Putamen (tissue), 1 donor: ENCODE data around the gene POU6F2.

Experiments used
- DNase-seq: peaks from one replicate; pipeline ENCODE4 v3.0.0-alpha.2; 2016; ENCODE audit warnings: low spot score

Gene POU6F2

DNA sequence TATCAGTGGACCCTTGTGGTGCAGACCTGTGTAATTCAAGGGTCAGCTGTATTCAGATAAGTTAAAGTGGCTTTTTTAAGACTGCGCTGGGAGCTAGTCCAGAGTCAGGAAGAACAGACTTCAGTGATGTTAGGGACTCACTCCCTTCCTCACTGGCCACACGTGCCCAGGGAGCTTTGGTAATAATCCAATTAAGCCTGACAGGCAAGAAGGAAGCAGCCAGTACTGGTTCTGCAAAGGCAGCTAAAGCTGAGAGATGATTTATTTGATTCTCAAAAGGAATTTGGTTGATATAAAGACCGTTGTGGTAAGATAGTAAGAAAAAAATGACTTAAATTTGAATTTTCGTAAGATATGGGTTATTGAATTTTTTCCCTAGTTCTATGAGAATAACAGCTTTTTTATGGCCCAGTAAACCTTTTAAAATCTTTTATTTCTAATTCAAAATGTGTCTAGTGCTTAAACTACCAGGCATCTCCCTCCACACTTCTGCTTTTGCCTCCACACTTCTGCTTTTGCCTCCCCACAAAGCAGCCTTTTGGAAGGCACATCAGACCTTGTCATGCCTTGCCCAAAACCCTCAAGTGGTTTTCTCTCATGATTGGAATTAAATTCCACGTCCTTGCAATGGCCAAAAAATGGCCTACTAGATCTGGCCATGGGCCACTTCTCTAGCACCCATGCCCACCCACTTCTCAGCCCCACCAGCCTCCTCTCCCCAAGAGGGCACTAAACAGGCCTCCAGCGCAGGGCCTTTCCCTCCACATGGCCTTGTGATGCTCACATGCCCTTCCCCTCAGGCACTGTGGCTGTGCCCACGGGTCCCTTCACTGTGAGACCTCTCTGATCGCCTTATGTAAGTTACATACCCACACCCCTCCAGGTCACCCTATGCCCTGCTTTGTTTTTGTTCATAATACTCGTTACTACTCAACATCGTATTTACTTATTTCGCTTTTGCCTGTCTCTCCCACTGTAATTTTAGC, 92.5 kb downstream of the POU6F2 start:
- no peak for DNase-seq

DNA sequence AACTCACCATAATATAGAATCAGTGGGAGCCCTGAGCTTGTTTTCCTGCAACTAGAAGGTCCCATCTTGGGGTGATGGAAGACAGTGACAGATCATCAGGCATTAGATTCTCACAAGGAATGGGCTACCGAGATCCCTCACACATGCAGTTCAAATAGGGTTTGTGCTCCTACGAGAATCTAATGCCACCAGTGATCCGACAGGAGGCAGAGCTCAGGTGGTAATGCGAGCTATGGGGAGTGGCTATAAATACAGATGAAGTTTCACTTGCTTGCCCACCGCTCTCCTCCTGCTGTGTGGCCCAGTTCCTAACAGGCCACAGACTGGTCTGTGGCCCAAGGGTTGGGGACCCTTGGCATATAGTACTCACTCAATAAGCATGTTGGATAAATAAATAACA, 93.4 kb downstream of the POU6F2 start:
- DNase-seq = no peak

DNA sequence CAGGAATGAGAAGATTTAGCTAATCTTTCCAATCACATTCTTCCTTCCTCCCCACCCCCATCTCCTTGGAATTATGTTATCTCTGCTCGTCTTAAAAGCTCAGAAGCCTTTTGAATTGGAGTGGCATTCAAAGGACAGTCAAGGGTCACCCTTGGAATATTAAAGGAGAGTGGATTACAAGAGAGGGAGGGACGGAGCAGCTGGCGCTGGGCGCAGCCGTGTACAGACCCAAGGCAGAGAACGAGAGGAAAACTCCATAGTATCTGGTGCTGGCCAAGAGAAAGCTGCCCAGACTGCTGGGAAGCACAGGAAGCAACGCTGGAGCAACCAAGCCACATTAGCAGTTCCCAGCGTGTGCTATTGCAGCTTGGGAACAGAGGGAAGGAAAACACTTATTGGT, 95.7 kb downstream of the POU6F2 start:
- peak; percentile 16 for DNase-seq

DNA sequence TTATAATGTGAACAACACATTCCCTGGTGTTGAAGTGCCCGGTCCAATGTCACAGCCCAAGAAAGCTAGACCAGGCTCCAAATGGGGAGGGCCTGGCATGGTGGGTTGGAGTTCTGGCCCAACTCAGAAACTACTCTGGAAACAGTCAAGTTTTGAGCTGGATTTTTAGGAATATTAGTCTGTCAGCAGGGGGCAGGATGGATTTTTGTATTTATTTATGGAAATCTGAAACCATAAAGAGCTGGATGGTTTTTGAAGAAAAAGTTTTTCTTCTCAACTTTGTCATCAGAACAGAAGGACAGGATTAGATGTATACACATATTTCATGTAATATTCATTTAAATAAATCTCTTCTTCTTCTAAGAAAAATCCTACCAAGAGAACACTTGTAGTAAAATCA, 97.5 kb downstream of the POU6F2 start:
- DNase-seq = no peak

DNA sequence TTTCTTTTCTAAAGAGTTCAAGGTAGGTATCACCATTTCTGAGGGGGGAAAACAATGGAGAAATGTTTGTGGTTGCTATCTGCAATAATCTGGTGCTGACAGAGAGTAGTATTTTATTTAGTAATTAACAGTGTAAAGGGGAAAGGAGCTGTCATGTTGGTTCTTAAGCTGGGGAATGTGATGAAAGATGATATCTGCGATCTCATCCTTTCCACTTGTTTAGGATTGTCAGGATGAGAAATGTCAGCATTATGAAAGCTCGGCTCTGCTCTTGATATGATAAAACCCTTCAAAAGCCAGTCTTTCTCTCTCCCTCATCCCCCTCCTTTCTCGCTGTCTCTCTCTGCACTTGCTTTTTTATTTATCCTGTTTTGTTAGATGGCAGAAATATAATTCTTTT, 106.1 kb downstream of the POU6F2 start:
- DNase-seq = no peak

DNA sequence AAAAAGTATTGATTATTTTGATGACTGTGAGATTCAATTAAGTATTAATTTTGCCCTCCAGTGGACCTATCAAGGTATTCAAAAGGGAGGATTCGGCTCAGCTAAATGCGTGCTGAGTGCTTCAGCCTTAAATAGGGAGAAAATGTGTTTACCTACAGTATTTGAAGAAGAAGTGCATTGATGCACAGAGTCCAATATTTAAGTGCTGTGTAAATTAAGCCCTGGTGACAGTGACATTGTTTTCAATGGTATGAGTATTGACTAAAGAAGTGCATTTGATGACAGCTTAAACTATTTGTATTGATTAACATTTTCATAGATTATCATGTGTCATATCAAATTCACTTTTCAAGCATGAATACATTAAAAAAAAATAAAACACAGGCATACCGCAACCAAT, 106.6 kb downstream of the POU6F2 start:
- no peak for DNase-seq

DNA sequence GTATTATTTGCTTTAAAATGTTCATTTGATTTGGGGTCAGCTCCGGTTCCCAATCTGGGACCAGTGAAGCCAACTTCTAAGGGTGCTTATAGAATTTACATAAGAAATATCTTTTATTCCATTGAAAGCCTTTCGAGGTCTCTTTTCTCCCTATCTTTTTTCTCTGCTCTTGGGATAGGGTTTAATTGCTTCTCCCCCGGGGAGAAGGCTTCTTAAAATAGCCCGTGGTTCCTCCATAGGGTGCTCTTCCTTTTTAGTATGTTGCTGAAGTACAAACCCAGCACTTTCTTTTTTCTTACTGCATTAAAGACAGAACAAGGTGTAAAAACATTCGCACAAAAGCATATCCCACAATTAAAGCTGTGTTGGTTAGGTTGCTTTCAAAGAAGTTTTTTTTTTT, 107.5 kb downstream of the POU6F2 start:
- no peak for DNase-seq

DNA sequence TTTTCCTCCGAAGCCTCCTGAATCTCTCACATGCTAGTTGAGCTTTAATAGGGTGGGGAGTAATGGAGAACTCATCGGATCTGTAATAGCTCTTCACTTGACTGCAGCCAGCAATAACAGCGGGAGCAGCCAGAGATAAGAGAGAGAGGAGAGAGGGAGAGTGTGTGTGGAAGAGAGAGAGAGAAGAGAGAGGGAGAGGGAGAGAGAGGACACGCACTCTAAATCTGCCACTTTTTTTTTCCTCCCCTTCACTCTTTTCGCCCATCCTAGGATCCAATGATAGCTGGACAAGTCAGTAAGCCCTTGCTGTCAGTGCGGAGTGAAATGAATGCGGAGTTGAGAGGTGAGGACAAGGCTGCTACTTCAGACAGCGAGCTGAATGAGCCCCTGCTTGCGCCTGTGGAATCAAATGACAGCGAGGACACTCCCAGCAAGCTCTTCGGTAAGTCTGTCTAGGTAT, 107.9 kb downstream of the POU6F2 start:
- DNase-seq = peak; percentile 11

DNA sequence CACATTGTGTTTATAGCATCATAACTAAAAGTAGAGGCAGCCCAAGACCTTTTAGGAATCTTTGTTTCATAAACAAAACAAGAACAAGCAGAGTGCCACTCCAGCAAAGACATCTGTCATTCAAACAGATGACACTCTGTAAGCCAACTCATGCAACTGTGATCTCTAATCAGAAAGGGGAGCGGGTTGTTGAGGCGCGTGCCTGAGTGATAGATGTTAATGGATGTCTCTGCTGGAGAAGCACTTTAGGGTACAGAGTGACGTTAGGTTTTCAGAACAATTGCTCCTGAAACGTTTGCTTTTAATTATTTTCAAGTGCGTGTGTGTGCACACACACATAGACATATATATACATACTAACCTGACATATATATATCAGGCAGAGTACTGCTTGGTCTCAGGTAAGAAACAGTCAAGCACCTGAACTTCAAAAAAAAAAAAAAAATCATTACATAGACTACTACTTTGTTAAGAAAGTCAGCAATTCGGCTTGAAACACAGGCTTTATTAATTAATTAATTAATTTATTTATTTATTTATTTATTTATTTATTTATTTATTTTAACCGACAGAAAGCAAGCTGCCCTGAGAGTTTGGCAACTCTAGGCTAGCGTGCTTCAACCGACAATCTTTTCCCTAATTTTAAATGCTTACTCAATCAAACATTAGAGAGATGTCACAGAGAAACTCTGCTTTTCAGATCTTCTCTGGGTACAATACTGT, 109.1 kb downstream of the POU6F2 start:
- no peak for DNase-seq

DNA sequence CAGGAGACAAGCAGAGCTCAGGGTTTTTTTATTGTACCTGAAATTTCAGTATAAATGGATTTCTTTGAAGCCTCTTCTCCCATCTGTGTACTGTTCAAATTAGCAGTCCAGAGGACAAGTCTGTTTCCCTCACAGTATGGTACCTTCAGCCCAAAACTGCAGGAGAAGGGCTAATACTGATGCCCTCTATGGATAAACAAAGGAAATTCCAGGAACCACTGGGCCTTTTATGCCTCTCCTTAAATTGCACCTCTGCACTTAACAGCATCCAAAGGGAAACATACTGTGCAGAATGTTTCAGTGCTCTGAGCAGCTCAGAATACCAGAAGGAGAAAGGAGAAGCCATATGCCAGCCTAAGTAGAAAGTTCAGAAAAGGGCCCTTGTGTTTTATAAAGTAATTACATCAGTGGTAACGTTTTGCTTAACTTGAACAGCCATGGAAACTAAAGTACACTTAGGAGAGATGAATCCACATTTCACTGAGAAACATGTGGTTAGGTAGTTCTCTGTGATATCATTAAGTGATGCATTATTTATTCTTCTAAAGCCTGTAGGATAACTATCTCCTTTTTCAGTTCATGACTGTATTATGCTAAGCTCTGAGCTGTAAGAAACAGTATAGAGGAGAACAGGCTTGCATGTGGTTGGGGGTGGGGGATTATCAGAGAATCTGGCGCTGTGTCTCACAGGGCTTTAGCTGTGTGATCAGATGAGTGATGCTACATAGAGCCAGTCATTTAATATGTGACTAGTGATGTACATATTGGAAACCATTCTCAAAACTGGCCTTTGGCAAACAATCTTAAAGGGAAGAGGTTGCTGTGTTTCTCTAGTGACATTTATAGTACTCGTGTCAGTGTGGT, 111.3 kb downstream of the POU6F2 start:
- no peak for DNase-seq

DNA sequence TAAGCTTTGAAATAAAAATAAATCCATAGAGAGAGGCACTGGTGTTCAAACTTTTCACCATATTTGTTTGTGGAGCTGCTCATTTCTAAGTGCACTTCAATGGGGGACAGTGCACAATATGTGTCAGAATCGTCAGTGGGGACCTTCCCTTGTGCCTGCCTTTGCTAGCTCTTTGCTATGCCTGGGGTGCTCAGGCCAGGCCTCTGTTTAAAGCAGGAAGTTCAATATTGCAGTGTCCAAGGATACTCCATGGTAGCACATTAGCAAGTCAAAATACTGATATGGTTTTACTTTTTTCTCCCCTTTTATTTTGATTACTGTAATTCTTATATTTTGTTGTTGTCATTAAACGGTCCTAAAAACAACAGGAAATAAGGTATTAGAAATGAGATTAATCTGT, 113.4 kb downstream of the POU6F2 start:
- no peak for DNase-seq

DNA sequence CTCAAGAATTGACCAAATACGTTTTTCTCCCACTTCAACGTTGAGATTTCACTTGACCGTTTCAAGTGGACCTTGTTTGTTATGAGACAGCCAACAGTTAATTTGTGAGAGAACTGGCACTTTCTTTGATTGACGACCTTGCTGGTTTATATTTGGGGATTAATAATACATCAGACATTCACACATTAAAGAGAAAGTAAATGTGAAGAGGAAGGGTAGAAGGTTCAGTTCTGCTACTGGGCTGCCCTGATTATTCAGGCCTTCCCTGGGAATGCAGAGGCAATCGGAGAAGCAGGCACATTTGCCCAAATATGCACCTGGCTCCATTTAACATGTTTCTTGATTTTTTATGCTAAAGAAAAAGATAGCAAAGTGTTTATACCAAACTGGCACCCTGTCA, 114.1 kb downstream of the POU6F2 start:
- DNase-seq = no peak

DNA sequence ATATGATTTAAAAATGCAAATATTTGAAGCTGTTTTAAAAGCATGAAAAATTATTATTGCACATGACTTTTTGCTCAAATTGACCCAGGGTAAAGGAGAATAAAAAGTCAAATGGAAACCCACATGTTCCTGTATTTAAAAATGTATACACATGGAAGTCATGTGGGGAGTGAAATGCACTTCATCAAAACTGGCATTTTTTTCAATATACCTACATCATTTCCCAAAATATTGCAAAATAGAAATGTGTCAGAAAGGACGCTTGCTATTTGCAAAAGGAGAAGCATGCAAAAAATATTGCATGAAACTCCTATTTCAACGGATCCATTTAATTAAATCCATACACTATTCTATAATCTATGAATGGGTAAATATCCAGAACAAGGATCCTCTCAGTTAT, 117.0 kb downstream of the POU6F2 start:
- DNase-seq = no peak

DNA sequence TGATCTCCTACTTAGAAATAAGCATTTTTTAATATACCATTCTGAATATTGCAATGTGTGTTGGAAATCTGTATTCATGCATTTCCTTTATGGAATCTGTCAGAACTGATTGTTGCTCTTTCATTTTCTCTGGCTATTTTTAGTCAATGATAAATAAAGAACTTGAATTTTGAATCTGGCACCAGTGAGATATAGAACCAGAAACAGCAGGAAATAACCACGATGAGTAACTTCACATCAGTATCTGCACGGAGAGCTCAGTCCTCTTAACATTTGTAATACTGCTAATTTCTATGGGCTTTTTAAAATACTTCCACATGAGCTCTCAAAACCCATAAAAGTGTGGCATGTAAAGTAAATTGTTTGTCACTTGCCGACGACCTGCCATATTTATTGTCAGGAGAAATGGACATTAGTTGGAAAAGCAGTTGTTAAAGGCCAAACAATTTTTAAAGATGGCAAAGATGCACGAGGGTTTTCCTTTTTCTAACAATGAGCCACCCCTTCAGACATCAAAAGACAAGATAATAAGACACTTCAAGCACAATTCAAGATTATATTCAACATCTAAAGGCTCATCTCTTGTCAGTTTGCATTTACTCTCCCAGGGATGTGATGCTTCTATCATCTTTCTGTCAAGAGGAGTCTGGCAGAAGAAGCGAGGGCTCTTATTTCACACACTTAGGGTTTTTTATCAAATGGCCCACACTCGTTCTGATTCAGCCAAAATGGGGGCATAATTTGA, 118.3 kb downstream of the POU6F2 start:
- DNase-seq = no peak

DNA sequence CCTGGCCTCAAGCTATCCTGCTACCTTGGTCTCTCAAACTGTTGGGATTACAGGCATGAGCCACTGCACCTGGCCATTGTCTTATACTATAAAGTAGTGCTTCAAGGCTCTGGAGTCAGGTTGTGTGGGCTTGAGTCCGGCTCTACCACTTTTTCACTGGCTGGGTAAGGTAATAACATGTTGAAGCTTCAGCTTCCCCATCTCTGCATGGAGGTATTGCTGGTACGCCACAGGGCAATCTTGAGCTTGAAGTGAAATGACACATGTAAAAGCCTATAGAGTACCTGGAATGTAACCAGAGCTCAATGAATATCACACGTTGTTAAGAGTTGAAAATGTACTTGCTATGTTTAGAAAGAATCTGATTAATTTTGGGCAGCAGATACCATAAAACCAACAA, 120.8 kb downstream of the POU6F2 start:
- DNase-seq = no peak

DNA sequence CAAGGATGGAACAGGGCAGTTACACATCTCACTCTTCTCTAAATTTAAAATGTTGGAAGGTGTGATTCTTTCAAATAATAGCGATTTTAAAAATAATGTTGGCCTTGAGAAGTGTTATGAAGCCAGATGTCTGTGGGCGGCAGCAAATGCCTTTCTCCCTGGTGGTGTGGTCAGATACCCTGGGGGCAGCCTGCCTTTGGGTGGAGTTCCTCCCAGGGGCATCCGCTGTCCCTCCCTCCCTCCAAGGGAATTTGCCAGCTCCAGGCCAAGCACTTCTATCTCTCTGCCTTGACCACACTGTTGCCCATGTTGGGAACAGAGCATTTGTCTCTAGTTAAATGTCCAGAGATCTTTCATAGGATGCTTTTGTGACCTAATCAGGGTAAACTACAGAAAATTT, 121.4 kb downstream of the POU6F2 start:
- no peak for DNase-seq

DNA sequence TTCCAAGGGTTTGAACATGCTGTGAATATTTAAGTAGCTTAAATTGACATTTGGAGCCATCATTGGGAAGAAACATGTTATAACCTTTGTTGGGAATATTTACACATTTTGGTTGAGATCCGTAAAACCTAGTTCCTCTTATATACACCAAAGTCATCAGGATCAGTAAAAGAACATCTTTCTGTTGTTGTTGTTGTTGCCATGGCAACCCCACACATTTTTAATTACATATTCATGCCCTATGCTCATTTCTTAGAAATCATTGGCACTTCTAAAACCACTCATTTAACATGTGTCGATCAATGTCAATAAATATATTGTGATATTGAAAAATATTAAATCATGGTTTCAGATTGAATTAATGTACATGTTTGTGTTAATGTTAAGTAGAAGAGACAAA, 122.6 kb downstream of the POU6F2 start:
- no peak for DNase-seq

DNA sequence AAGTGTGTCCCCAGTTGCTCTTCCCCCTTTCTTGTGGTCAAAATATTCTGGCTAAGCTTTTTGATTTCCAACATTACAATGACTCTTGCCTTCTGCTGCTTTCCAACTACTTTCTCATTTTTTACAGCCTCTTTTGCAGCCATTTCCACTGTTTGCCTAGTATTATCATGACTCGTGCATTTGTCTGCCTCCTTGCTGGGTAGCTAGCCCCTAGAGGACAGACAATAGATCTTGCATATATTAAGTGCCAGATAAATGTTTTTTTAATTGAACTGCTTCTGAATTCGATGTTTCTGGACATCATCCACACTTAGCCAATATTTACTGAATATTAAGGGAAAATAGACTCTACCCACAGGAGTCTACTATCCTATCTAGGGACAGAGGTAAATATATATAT, 124.5 kb downstream of the POU6F2 start:
- no peak for DNase-seq

DNA sequence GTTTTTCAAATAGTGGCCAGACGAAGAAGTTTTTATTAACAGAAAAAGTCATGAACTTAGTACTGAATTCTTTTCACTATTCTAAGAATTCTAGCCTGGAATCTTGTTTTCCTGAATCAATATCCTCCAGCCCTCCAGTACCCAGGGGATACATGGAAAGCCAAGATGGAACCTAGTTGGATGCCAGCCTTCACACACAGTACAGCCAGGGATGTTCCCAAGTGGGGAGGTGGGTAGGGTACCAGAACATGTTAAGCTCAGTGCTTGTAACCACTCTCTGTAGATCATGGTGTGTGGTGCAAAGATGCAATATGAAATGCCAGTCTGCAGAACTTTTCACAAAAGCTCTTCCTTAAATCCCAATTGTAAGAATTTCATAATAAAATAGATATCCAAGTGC, 128.0 kb downstream of the POU6F2 start:
- DNase-seq = no peak

DNA sequence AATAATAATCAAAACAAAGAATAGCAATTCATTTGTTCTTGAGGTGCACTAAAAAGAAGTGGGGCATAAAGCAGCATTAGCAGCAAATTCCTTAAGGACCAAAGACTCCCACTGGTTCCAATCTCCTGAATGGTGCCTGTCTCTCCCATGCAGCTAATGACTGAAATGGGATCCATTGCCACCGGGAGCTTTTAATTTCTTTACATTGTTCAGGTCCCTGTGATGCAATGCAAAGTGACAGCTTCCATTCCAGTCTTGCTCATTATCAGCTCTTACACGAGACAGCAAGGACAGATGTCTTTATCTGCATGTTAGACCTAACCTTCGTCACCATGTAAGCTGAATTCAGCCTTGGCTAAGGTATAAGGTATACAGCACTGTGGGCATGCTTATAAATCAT, 148.1 kb downstream of the POU6F2 start:
- no peak for DNase-seq

DNA sequence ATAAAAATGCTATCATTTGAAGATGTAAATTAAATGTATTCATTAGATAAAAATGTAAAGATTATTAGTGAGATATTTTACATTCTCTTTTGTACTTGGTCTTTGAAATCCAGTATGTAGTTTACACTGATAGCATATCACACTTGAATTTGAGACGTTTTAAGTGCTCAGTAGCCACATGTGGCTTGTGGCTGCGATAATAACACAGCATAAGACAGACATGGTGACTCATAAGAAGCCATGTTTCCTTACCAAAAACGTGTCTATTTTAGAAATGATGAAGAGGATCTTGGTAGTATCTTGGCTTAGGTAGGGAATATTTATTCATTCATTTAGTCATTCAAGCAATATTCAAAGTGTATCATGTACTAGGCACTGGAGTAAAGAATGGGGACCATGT, 149.3 kb downstream of the POU6F2 start:
- no peak for DNase-seq
